Ovary (tissue), 3 donors: ENCODE data around the gene HSP90AB1.

Experiments
- POLR2A ChIP-seq: fragments of 450-650 bp; IDR thresholded peaks from one replicate; pipeline ENCODE4 v1.6.1; 2017; ENCODE audit warnings: antibody characterized with exemption, mild to moderate bottlenecking, moderate library complexity
- TF ChIP-seq, protein P1 (sequence below), 3 donors: fragments of 450-650 bp in 2 of 3; fragments of 200-600 bp in 1 of 3; IDR thresholded peaks; one replicate each; pipeline versions ENCODE4 v1.5.1 to v1.8.0; 2016 to 2022; ENCODE audit warnings: antibody characterized with exemption in 3 of 3, mild to moderate bottlenecking in 1 of 3
- donor health status: DM: no; HTN: no; CAD: no.

GRCh38 chr6:44266347-44266746, 19.4 kb downstream of the HSP90AB1 start:
- TF ChIP-seq, protein P1, sequence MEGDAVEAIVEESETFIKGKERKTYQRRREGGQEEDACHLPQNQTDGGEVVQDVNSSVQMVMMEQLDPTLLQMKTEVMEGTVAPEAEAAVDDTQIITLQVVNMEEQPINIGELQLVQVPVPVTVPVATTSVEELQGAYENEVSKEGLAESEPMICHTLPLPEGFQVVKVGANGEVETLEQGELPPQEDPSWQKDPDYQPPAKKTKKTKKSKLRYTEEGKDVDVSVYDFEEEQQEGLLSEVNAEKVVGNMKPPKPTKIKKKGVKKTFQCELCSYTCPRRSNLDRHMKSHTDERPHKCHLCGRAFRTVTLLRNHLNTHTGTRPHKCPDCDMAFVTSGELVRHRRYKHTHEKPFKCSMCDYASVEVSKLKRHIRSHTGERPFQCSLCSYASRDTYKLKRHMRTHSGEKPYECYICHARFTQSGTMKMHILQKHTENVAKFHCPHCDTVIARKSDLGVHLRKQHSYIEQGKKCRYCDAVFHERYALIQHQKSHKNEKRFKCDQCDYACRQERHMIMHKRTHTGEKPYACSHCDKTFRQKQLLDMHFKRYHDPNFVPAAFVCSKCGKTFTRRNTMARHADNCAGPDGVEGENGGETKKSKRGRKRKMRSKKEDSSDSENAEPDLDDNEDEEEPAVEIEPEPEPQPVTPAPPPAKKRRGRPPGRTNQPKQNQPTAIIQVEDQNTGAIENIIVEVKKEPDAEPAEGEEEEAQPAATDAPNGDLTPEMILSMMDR (IDR thresholded peaks at IDR 0.05) = no peak
- TF ChIP-seq POLR2A = no peak
